Endodermal cell (in vitro differentiated cells): ENCODE data around the gene SLC9A3. TPM values are rescaled to one million over a fixed set of nuclear protein-coding genes. Genes with fewer than 3 reads are reported as not detected.
A peak's percentile ranks its signal among the peaks of the same experiment; 100 is the strongest.

ENCODE experiments used
- DNase-seq: peaks from one replicate; pipeline ENCODE4 v3.0.0-alpha.2; 2017
- H3K27ac ChIP-seq: 2 replicates; pipeline ENCODE4 v1.5.1; 2013; ENCODE audit warnings: mild to moderate bottlenecking, low read depth, low read length, moderate library complexity
- H3K27me3 ChIP-seq: 2 replicates; pipeline ENCODE4 v1.6.1; 2013; ENCODE audit warnings: mild to moderate bottlenecking, low read length, moderate library complexity; ENCODE audit not compliant: insufficient read depth, control insufficient read depth, poor library complexity, severe bottlenecking
- H3K36me3 ChIP-seq: 2 replicates; pipeline ENCODE4 v1.7.0; 2013; ENCODE audit warnings: mild to moderate bottlenecking, low read length, moderate library complexity; ENCODE audit not compliant: control insufficient read depth, insufficient read depth
- H3K4me1 ChIP-seq: one replicate; pipeline ENCODE4 v1.7.0; 2013; ENCODE audit warnings: low read length; ENCODE audit not compliant: control insufficient read depth, insufficient read depth
- H3K4me3 ChIP-seq: 2 replicates; pipeline ENCODE4 v1.5.1; 2013; ENCODE audit warnings: mild to moderate bottlenecking, low read length, moderate library complexity
- H3K9ac ChIP-seq: 2 replicates; pipeline ENCODE4 v1.6.1; 2013; ENCODE audit warnings: mild to moderate bottlenecking, low read length, moderate library complexity; ENCODE audit not compliant: poor library complexity, severe bottlenecking; ENCODE audit errors: extremely low read depth
- H3K9me3 ChIP-seq: 2 replicates; pipeline ENCODE4 v1.6.1; 2013; ENCODE audit warnings: mild to moderate bottlenecking, low read length, moderate library complexity; ENCODE audit not compliant: control insufficient read depth
- H3K27ac Mint-ChIP-seq: 2 replicates; pipeline ENCODE4 v1.8.0; 2020; ENCODE audit warnings: mixed read lengths
- H3K27me3 Mint-ChIP-seq: 2 replicates; pipeline ENCODE4 v1.8.0; 2021; ENCODE audit warnings: mild to moderate bottlenecking, mixed read lengths; ENCODE audit not compliant: insufficient read depth
- H3K36me3 Mint-ChIP-seq: 2 replicates; pipeline ENCODE4 v1.8.0; 2020; ENCODE audit warnings: low read depth, mixed read lengths
- H3K4me1 Mint-ChIP-seq: 2 replicates; pipeline ENCODE4 v1.8.0; 2020; ENCODE audit warnings: mixed read lengths
- H3K4me3 Mint-ChIP-seq: 2 replicates; pipeline ENCODE4 v1.8.0; 2020; ENCODE audit warnings: mild to moderate bottlenecking, moderate library complexity, mixed read lengths
- H3K9me3 Mint-ChIP-seq: 2 replicates; pipeline ENCODE4 v1.8.0; 2020; ENCODE audit warnings: mild to moderate bottlenecking, mixed read lengths
- WGBS, 2 experiments: methylation state at CpG; one replicate each; pipeline versions ENCODE4 v1.1.5 to v1.1.7; 2013; ENCODE audit warnings: missing lambda C conversion rate in 2 of 2, mixed read lengths in 1 of 2; ENCODE audit not compliant: insufficient coverage in 1 of 2, insufficient read length in 1 of 2; 5-methylcytosine and 5-hydroxymethylcytosine counted together
- total RNA-seq, 2 donors: library from RNA; stranded (reverse); fragmentation: NEBNext Ultra II Directional in 1 of 2; extraction: Animal tissue kit (Norgen Biotek cat#: 25700) in 1 of 2; gene quantifications; 2 replicates in 1 of 2; 3 replicates in 1 of 2; pipeline ENCODE4 v1.2.1, GENCODE V29; 2021
- TF ChIP-seq, protein P1 (sequence below): fragments of 200-600 bp; sonication (generic); conservative IDR thresholded peaks from 2 replicates; pipeline ENCODE4 v1.5.0; 2021; ENCODE audit warnings: antibody characterized with exemption, mild to moderate bottlenecking

The SLC9A3 gene
- total RNA-seq, 2 donors from 2014 or later: 1.3 to 1.5 TPM

DNA sequence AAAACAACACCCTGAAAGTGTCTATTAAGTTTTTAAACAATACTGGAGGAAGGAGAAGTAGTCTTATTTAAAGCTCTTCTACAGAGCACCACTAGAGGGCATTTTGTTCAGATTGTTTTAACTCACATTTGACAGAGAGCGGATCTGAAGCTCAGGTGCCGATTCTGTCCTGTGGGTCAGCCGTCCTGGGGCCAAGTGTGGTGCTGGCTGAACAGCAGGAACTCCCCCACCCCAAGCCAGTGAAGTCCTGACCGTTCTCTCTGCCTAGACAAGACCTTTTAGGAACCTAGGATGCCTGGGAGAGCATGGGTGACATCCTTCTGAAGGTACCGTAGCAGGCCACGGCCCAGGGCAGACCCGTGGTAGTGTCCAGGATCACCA is 77.4 kb downstream of the SLC9A3 start:
- Mint-ChIP-seq H3K4me1 (peaks cover 4% of the 10 kb centered on the region), H3K36me3 (peaks cover 54% of the 10 kb centered on the region), H3K9me3 (peaks cover 1% of the 10 kb centered on the region), H3K4me3 (no peak overlapping the region), H3K27ac (no peak overlapping the region), H3K27me3 (no peaks in the 10 kb centered on the region)
- DNase-seq: peak; percentile 54
- peaks cover 50% of the 10 kb centered on the region for H3K36me3 ChIP-seq
- 71 to 85% methylated on average over 5 to 7 of the region's 7 CpGs for WGBS, 2 experiments
- no peak overlapping the region for H3K9ac ChIP-seq
- H3K27me3 ChIP-seq: no peaks in the 10 kb centered on the region
- H3K9me3 ChIP-seq: peaks cover 11% of the 10 kb centered on the region
- no peak overlapping the region for H3K27ac ChIP-seq
- H3K4me3 ChIP-seq: no peak overlapping the region
- peaks cover 6% of the 10 kb centered on the region for H3K4me1 ChIP-seq
- TF ChIP-seq, protein P1, sequence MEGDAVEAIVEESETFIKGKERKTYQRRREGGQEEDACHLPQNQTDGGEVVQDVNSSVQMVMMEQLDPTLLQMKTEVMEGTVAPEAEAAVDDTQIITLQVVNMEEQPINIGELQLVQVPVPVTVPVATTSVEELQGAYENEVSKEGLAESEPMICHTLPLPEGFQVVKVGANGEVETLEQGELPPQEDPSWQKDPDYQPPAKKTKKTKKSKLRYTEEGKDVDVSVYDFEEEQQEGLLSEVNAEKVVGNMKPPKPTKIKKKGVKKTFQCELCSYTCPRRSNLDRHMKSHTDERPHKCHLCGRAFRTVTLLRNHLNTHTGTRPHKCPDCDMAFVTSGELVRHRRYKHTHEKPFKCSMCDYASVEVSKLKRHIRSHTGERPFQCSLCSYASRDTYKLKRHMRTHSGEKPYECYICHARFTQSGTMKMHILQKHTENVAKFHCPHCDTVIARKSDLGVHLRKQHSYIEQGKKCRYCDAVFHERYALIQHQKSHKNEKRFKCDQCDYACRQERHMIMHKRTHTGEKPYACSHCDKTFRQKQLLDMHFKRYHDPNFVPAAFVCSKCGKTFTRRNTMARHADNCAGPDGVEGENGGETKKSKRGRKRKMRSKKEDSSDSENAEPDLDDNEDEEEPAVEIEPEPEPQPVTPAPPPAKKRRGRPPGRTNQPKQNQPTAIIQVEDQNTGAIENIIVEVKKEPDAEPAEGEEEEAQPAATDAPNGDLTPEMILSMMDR: peak; percentile 80

DNA sequence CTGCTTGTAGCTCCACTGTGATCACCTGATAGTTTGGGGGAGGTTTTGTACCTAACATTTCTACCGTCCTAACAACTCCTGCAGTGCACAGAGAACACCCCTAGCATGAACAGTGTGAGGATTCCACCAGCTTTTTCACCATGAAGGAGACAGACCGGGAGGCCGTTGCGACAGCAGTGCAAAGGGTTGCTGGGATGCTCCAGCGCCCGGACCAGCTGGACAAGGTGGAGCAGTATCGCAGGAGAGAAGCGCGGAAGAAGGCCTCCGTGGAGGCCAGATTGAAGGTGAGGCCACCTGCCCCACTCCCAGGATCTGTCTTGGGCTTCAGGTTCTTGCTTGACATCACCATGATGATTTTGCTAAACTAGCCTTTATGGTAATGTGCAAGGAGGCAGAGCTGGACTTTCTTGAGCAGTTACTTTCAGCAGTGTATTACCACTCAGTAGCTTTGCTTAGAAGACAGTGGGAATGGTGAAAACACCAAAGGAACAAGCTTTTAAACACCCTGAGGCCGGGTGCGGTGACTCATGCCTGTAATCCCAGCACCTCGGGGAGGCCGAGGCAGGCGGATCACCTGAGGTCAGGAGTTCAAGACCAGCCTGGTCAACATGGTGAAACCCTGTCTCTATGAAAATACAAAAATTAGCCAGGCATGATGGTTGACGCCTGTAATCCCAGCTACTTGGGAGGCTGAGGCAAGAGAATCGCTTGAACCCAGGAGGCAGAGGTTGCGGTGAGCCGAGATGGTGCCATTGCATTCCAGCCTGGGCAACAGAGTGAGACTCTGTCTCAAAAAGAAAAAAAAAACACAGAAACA is 78.0 kb downstream of the SLC9A3 start:
- no peak overlapping the region for H3K27ac Mint-ChIP-seq
- Histone ChIP-seq H3K9me3 (peaks cover 5% of the 10 kb centered on the region), H3K4me3 (no peak overlapping the region), H3K9ac (no peak overlapping the region), H3K4me1 (peaks cover 6% of the 10 kb centered on the region), H3K36me3 (peaks cover 44% of the 10 kb centered on the region), H3K27me3 (no peaks in the 10 kb centered on the region), H3K27ac (no peak overlapping the region)
- TF ChIP-seq, protein P1: no peak
- H3K4me3 Mint-ChIP-seq: no peak overlapping the region
- peak; percentile 24 for DNase-seq
- H3K4me1 Mint-ChIP-seq: peaks cover 4% of the 10 kb centered on the region
- WGBS, 2 experiments: 92 to 93% methylated on average over 16 to 19 of the region's 19 CpGs
- H3K36me3 Mint-ChIP-seq: peaks cover 48% of the 10 kb centered on the region
- no peaks in the 10 kb centered on the region for H3K9me3 Mint-ChIP-seq
- no peaks in the 10 kb centered on the region for H3K27me3 Mint-ChIP-seq

DNA sequence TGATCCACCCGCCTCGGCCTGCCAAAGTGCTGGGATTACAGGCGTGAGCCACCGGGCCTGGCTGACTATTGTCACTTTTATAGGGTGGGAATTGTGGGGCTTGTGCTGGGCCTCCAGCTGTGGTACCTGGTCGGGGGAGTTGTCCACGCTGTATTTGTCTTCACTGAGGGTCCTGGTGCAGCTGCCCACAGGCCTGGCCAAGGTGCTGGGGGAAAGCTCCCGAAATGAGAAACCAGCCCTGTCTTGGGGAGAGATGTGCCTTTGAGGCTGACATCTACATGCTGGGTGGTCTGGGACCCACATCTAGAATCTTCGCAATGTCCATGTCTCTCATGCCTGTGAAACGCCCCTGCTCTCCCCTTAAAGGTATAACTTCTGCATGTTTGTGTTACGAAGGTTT is 78.7 kb downstream of the SLC9A3 start:
- Mint-ChIP-seq H3K27ac (no peak overlapping the region), H3K9me3 (no peaks in the 10 kb centered on the region), H3K4me3 (no peak overlapping the region), H3K27me3 (no peaks in the 10 kb centered on the region), H3K36me3 (peaks cover 42% of the 10 kb centered on the region), H3K4me1 (peaks cover 4% of the 10 kb centered on the region)
- Histone ChIP-seq H3K4me1 (peaks cover 6% of the 10 kb centered on the region), H3K36me3 (peaks cover 38% of the 10 kb centered on the region), H3K27me3 (no peaks in the 10 kb centered on the region), H3K9me3 (no peaks in the 10 kb centered on the region), H3K4me3 (no peak overlapping the region), H3K27ac (no peak overlapping the region), H3K9ac (no peak overlapping the region)
- 91 to 99% methylated on average over 6 to 10 of the region's 10 CpGs for WGBS, 2 experiments
- DNase-seq: no peak
- TF ChIP-seq, protein P1: no peak
